ENCODE measurements around the gene DPCD.

DNA sequence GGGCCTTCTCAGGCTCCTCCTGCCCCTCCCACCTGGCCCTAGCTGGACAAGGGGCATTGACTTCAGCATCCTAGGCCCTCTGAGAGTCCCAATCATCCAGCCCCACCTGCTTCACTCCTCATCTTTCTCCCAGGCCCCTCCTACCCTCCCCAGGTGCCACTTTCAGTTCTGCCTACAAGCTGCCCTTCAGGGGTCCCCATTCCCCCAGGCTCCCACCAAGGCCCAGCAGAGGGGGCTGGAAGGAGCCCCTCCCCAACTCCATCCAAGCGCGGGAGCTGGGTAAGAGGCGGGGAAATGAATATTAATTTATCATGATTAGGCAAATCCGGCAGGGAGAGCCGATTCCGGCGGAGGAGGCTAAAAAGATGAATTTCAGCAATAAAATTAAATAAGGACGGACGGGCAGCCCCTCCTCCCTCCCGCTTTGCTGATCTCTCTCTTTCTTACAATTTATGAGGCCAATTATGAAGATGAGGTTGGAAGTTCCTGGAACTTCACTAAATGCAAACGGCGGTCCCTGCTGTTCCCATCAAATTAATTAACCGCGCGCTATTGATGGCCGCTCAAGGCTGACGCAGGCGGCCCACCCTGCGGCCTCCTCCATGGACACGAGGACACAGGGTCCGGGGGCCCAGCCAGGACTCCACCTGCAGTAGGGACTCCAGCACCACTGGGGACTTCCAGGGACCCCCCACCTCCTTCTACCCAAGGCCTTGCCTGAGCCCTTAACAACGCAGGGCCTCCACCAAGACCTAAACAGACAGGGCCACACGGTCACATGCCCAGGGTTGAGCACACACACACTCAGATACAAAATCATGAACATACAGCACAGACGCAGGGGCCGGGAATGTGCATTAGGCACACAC, 14.0 kb upstream of the DPCD start:
- TF ChIP-seq CTCF (IDR thresholded peaks at IDR 0.05), result no peak
- no peak for TF ChIP-seq POLR2A (IDR thresholded peaks at IDR 0.05; ENCODE audit: low read depth)
- TF ChIP-seq POLR2AphosphoS5 (IDR thresholded peaks at IDR 0.05), result no peak
